ENCODE data around the gene RAB3GAP1. TPM values are rescaled to one million over a fixed set of nuclear protein-coding genes. Genes with fewer than 3 reads are reported as not detected.

The RAB3GAP1 gene
- polyA plus RNA-seq, 1 donor from 2014 or later: 43.3 TPM

DNA sequence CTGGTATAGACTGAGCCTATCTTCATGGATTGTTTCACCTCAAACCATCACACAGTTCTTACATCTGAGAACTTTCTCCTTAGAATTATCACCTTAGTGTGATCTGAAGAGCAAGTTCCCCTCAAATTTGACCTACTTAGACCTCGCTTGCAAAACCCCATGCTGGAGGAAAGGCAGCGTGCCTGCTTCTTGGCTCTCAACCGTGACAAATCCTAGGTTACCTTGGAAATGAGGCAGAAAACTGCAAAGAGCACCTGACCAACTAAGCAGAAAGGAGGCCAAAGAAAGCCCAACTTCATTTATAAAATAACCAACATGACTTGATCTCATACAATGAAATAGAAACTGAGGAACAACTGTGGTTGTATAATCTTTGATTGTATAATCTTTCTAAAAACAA, 146.4 kb downstream of the RAB3GAP1 start:
- H3K27me3 ChIP-seq (ENCODE audit: insufficient read depth, low read depth, low read length): no peaks in the 10 kb centered on the region
- TF ChIP-seq EP300 (conservative IDR thresholded peaks at IDR 0.05; ENCODE audit: poor library complexity, severe bottlenecking): no peak
- no peak for TF ChIP-seq MXI1 (conservative IDR thresholded peaks at IDR 0.05; ENCODE audit: poor library complexity, severe bottlenecking)
- no peak for TF ChIP-seq REST (IDR thresholded peaks at IDR 0.05; ENCODE audit: borderline replicate concordance)
- no peak for TF ChIP-seq TAF1 (IDR thresholded peaks at IDR 0.05; ENCODE audit: low read depth)
- TF ChIP-seq, protein P1, sequence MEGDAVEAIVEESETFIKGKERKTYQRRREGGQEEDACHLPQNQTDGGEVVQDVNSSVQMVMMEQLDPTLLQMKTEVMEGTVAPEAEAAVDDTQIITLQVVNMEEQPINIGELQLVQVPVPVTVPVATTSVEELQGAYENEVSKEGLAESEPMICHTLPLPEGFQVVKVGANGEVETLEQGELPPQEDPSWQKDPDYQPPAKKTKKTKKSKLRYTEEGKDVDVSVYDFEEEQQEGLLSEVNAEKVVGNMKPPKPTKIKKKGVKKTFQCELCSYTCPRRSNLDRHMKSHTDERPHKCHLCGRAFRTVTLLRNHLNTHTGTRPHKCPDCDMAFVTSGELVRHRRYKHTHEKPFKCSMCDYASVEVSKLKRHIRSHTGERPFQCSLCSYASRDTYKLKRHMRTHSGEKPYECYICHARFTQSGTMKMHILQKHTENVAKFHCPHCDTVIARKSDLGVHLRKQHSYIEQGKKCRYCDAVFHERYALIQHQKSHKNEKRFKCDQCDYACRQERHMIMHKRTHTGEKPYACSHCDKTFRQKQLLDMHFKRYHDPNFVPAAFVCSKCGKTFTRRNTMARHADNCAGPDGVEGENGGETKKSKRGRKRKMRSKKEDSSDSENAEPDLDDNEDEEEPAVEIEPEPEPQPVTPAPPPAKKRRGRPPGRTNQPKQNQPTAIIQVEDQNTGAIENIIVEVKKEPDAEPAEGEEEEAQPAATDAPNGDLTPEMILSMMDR (IDR thresholded peaks at IDR 0.05; ENCODE audit: poor library complexity, severe bottlenecking): no peak
- no peak for TF ChIP-seq POLR2AphosphoS5 (IDR thresholded peaks at IDR 0.05)
- H3K79me2 ChIP-seq (replicated peaks; ENCODE audit: insufficient read depth, low read length): no peaks in the 10 kb centered on the region
- no peaks in the 10 kb centered on the region for H3K9me3 ChIP-seq (ENCODE audit: low read length)
- H3K27ac ChIP-seq (ENCODE audit: low read length): no peak overlapping the region
- no peaks in the 10 kb centered on the region for H3F3A ChIP-seq (ENCODE audit: insufficient read depth, low read length, poor library complexity, severe bottlenecking)
- H3K9ac ChIP-seq (ENCODE audit: low read length): no peak overlapping the region
- H3K36me3 ChIP-seq (ENCODE audit: insufficient read depth, low read length): no peaks in the 10 kb centered on the region
- no peak overlapping the region for H3K4me3 ChIP-seq (ENCODE audit: low read length)
- no peak overlapping the region for H2AFZ ChIP-seq (ENCODE audit: low read depth, low read length)
- no peaks in the 10 kb centered on the region for H4K20me1 ChIP-seq (ENCODE audit: insufficient read depth)
- no peaks in the 10 kb centered on the region for H3K9me2 ChIP-seq (ENCODE audit: insufficient read depth, low read length)
- no peak overlapping the region for H3K4me2 ChIP-seq (ENCODE audit: low read length)

GRCh38 chr2:135202751-135203150, 150.7 kb downstream of the RAB3GAP1 start:
- no peaks in the 10 kb centered on the region for H3K27me3 ChIP-seq (ENCODE audit: insufficient read depth, low read depth, low read length)
- H3K79me2 ChIP-seq (replicated peaks; ENCODE audit: insufficient read depth, low read length): no peaks in the 10 kb centered on the region
- no peaks in the 10 kb centered on the region for H3K9me3 ChIP-seq (ENCODE audit: low read length)
- no peak overlapping the region for H3K4me3 ChIP-seq (ENCODE audit: low read length)
- H2AFZ ChIP-seq (ENCODE audit: low read depth, low read length): no peak overlapping the region
- no peak overlapping the region for H3K4me2 ChIP-seq (ENCODE audit: low read length)
- H4K20me1 ChIP-seq (ENCODE audit: insufficient read depth): no peaks in the 10 kb centered on the region
- H3F3A ChIP-seq (ENCODE audit: insufficient read depth, low read length, poor library complexity, severe bottlenecking): no peaks in the 10 kb centered on the region
- no peak overlapping the region for H3K27ac ChIP-seq (ENCODE audit: low read length)
- H3K9me2 ChIP-seq (ENCODE audit: insufficient read depth, low read length): no peaks in the 10 kb centered on the region
- no peak overlapping the region for H3K9ac ChIP-seq (ENCODE audit: low read length)
- no peaks in the 10 kb centered on the region for H3K36me3 ChIP-seq (ENCODE audit: insufficient read depth, low read length)
- no peak for TF ChIP-seq EP300 (conservative IDR thresholded peaks at IDR 0.05; ENCODE audit: poor library complexity, severe bottlenecking)
- TF ChIP-seq MXI1 (conservative IDR thresholded peaks at IDR 0.05; ENCODE audit: poor library complexity, severe bottlenecking): no peak
- TF ChIP-seq TAF1 (IDR thresholded peaks at IDR 0.05; ENCODE audit: low read depth): no peak
- no peak for TF ChIP-seq SMC3 (conservative IDR thresholded peaks at IDR 0.05; ENCODE audit: poor library complexity)
- no peak for TF ChIP-seq REST (IDR thresholded peaks at IDR 0.05; ENCODE audit: borderline replicate concordance)
- TF ChIP-seq RAD21 (conservative IDR thresholded peaks at IDR 0.05): no peak
- TF ChIP-seq, protein P1 (IDR thresholded peaks at IDR 0.05; ENCODE audit: poor library complexity, severe bottlenecking): no peak
- no peak for TF ChIP-seq POLR2AphosphoS5 (IDR thresholded peaks at IDR 0.05)
- TF ChIP-seq EZH2 (IDR thresholded peaks at IDR 0.05; ENCODE audit: borderline replicate concordance, insufficient read depth, low read length, poor library complexity, severe bottlenecking): no peak

All from neural cell (in vitro differentiated cells).